Measurements from ENCODE around the gene SRXN1.
"Not testable (repeated sequence)": the region's sequence is repeated elsewhere in the genome, so short reads cannot be mapped to it uniquely, and the experiment has no call there.

The SRXN1 gene
- 0 to 0.52 (median 0.19) reads per million in 3 donors for total RNA-seq

GRCh38 chr20:653110-653589, at the start of gene SRXN1:
Gene SRXN1 (minus strand): TSS chr20:653200. CDS start chr20:653185, 15 bp downstream.
- H3K4me1 ChIP-seq (ENCODE audit: control insufficient read depth, insufficient read depth, low read length, poor library complexity, severe bottlenecking), result peaks cover 20% of the 10 kb centered on the region
- peak within 1 kb of the TSS; percentile 52 for H3K27ac ChIP-seq (ENCODE audit: insufficient read depth, low read length, poor library complexity, severe bottlenecking)
- peak within 1 kb of the TSS; percentile 68 for H3K4me3 ChIP-seq (ENCODE audit: insufficient read depth, low read depth, low read length, poor library complexity, severe bottlenecking)
- no peaks in the 10 kb centered on the region for H3K27me3 ChIP-seq (replicated peaks; ENCODE audit: control insufficient read depth, insufficient read depth, low read length, poor library complexity, severe bottlenecking)
- no peaks in the 10 kb centered on the region for H3K9me3 ChIP-seq (ENCODE audit: control insufficient read depth, low read length)
- DNase-seq, result peak; percentile 63 to 70 (median 65)
- peaks cover 4% of the 10 kb centered on the region for H3K36me3 ChIP-seq (ENCODE audit: control insufficient read depth, insufficient read depth, low read length)

- no peak overlapping the region for H3K27ac ChIP-seq (ENCODE audit: insufficient read depth, low read length, poor library complexity, severe bottlenecking)
- no peaks in the 10 kb centered on the region for H3K36me3 ChIP-seq (ENCODE audit: control insufficient read depth, insufficient read depth, low read length)
- H3K4me3 ChIP-seq (ENCODE audit: insufficient read depth, low read depth, low read length, poor library complexity, severe bottlenecking), result no peak overlapping the region
- no peaks in the 10 kb centered on the region for H3K27me3 ChIP-seq (replicated peaks; ENCODE audit: control insufficient read depth, insufficient read depth, low read length, poor library complexity, severe bottlenecking)
- no peak for DNase-seq
- no peaks in the 10 kb centered on the region for H3K4me1 ChIP-seq (ENCODE audit: control insufficient read depth, insufficient read depth, low read length, poor library complexity, severe bottlenecking)
- H3K9me3 ChIP-seq (ENCODE audit: control insufficient read depth, low read length), result no peaks in the 10 kb centered on the region
Observed at GRCh38 chr20:701401-702129, 48.6 kb upstream of the SRXN1 start.

- H3K36me3 ChIP-seq (ENCODE audit: control insufficient read depth, insufficient read depth, low read length), result no peaks in the 10 kb centered on the region
- no peaks in the 10 kb centered on the region for H3K9me3 ChIP-seq (ENCODE audit: control insufficient read depth, low read length)
- no peaks in the 10 kb centered on the region for H3K27me3 ChIP-seq (replicated peaks; ENCODE audit: control insufficient read depth, insufficient read depth, low read length, poor library complexity, severe bottlenecking)
- no peak overlapping the region for H3K27ac ChIP-seq (ENCODE audit: insufficient read depth, low read length, poor library complexity, severe bottlenecking)
- no peaks in the 10 kb centered on the region for H3K4me1 ChIP-seq (ENCODE audit: control insufficient read depth, insufficient read depth, low read length, poor library complexity, severe bottlenecking)
- no peak for DNase-seq
- H3K4me3 ChIP-seq (ENCODE audit: insufficient read depth, low read depth, low read length, poor library complexity, severe bottlenecking), result no peak overlapping the region
Observed at GRCh38 chr20:699811-700338, 46.9 kb upstream of the SRXN1 start.

GRCh38 chr20:699342-699741, 46.3 kb upstream of the SRXN1 start:
- Histone ChIP-seq H3K4me1 (ENCODE audit: control insufficient read depth, insufficient read depth, low read length, poor library complexity, severe bottlenecking) (no peaks in the 10 kb centered on the region), H3K36me3 (ENCODE audit: control insufficient read depth, insufficient read depth, low read length) (no peaks in the 10 kb centered on the region), H3K9me3 (ENCODE audit: control insufficient read depth, low read length) (no peaks in the 10 kb centered on the region), H3K4me3 (ENCODE audit: insufficient read depth, low read depth, low read length, poor library complexity, severe bottlenecking) (no peak overlapping the region), H3K27ac (ENCODE audit: insufficient read depth, low read length, poor library complexity, severe bottlenecking) (no peak overlapping the region), H3K27me3 (replicated peaks; ENCODE audit: control insufficient read depth, insufficient read depth, low read length, poor library complexity, severe bottlenecking) (no peaks in the 10 kb centered on the region)
- no peak for DNase-seq

- no peak for DNase-seq
- Histone ChIP-seq H3K4me3 (ENCODE audit: insufficient read depth, low read depth, low read length, poor library complexity, severe bottlenecking) (no peak overlapping the region), H3K36me3 (ENCODE audit: control insufficient read depth, insufficient read depth, low read length) (no peaks in the 10 kb centered on the region), H3K27me3 (replicated peaks; ENCODE audit: control insufficient read depth, insufficient read depth, low read length, poor library complexity, severe bottlenecking) (no peaks in the 10 kb centered on the region), H3K27ac (ENCODE audit: insufficient read depth, low read length, poor library complexity, severe bottlenecking) (no peak overlapping the region), H3K4me1 (ENCODE audit: control insufficient read depth, insufficient read depth, low read length, poor library complexity, severe bottlenecking) (no peaks in the 10 kb centered on the region), H3K9me3 (ENCODE audit: control insufficient read depth, low read length) (no peaks in the 10 kb centered on the region)
Observed at GRCh38 chr20:698276-698675, 45.3 kb upstream of the SRXN1 start.

GRCh38 chr20:697826-698225, 44.8 kb upstream of the SRXN1 start:
- Histone ChIP-seq H3K9me3 (ENCODE audit: control insufficient read depth, low read length) (no peaks in the 10 kb centered on the region), H3K27me3 (replicated peaks; ENCODE audit: control insufficient read depth, insufficient read depth, low read length, poor library complexity, severe bottlenecking) (no peaks in the 10 kb centered on the region)

GRCh38 chr20:695165-695866, 42.3 kb upstream of the SRXN1 start:
- no peak for DNase-seq
- Histone ChIP-seq H3K9me3 (ENCODE audit: control insufficient read depth, low read length) (no peaks in the 10 kb centered on the region), H3K4me1 (ENCODE audit: control insufficient read depth, insufficient read depth, low read length, poor library complexity, severe bottlenecking) (no peaks in the 10 kb centered on the region), H3K4me3 (ENCODE audit: insufficient read depth, low read depth, low read length, poor library complexity, severe bottlenecking) (no peak overlapping the region), H3K27ac (ENCODE audit: insufficient read depth, low read length, poor library complexity, severe bottlenecking) (no peak overlapping the region), H3K27me3 (replicated peaks; ENCODE audit: control insufficient read depth, insufficient read depth, low read length, poor library complexity, severe bottlenecking) (no peaks in the 10 kb centered on the region), H3K36me3 (ENCODE audit: control insufficient read depth, insufficient read depth, low read length) (no peaks in the 10 kb centered on the region)

More at GRCh38 chr20:697826-698225, 44.8 kb upstream of the SRXN1 start:
- Histone ChIP-seq H3K4me1 (ENCODE audit: control insufficient read depth, insufficient read depth, low read length, poor library complexity, severe bottlenecking) (no peaks in the 10 kb centered on the region), H3K27ac (ENCODE audit: insufficient read depth, low read length, poor library complexity, severe bottlenecking) (no peak overlapping the region), H3K36me3 (ENCODE audit: control insufficient read depth, insufficient read depth, low read length) (no peaks in the 10 kb centered on the region), H3K4me3 (ENCODE audit: insufficient read depth, low read depth, low read length, poor library complexity, severe bottlenecking) (no peak overlapping the region)
- DNase-seq, result no peak

- H3K9me3 ChIP-seq (ENCODE audit: control insufficient read depth, low read length), result no peaks in the 10 kb centered on the region
- H3K27me3 ChIP-seq (replicated peaks; ENCODE audit: control insufficient read depth, insufficient read depth, low read length, poor library complexity, severe bottlenecking), result no peaks in the 10 kb centered on the region
- H3K4me1 ChIP-seq (ENCODE audit: control insufficient read depth, insufficient read depth, low read length, poor library complexity, severe bottlenecking), result no peaks in the 10 kb centered on the region
- H3K36me3 ChIP-seq (ENCODE audit: control insufficient read depth, insufficient read depth, low read length), result no peaks in the 10 kb centered on the region
- H3K27ac ChIP-seq (ENCODE audit: insufficient read depth, low read length, poor library complexity, severe bottlenecking), result no peak overlapping the region
- DNase-seq, result no peak
- no peak overlapping the region for H3K4me3 ChIP-seq (ENCODE audit: insufficient read depth, low read depth, low read length, poor library complexity, severe bottlenecking)
Observed at GRCh38 chr20:694496-694895, 41.5 kb upstream of the SRXN1 start.

- H3K27me3 ChIP-seq (replicated peaks; ENCODE audit: control insufficient read depth, insufficient read depth, low read length, poor library complexity, severe bottlenecking); H3K9me3 ChIP-seq (ENCODE audit: control insufficient read depth, low read length); H3K4me1 ChIP-seq (ENCODE audit: control insufficient read depth, insufficient read depth, low read length, poor library complexity, severe bottlenecking); H3K36me3 ChIP-seq (ENCODE audit: control insufficient read depth, insufficient read depth, low read length); H3K27ac ChIP-seq (ENCODE audit: insufficient read depth, low read length, poor library complexity, severe bottlenecking); DNase-seq; H3K4me3 ChIP-seq (ENCODE audit: insufficient read depth, low read depth, low read length, poor library complexity, severe bottlenecking): not testable (repeated sequence)
Observed at GRCh38 chr20:693786-694185, 40.8 kb upstream of the SRXN1 start.

GRCh38 chr20:692044-692443, 39.0 kb upstream of the SRXN1 start:
- H3K36me3 ChIP-seq (ENCODE audit: control insufficient read depth, insufficient read depth, low read length), result no peaks in the 10 kb centered on the region
- no peak for DNase-seq
- no peaks in the 10 kb centered on the region for H3K4me1 ChIP-seq (ENCODE audit: control insufficient read depth, insufficient read depth, low read length, poor library complexity, severe bottlenecking)
- H3K27me3 ChIP-seq (replicated peaks; ENCODE audit: control insufficient read depth, insufficient read depth, low read length, poor library complexity, severe bottlenecking), result no peaks in the 10 kb centered on the region
- H3K27ac ChIP-seq (ENCODE audit: insufficient read depth, low read length, poor library complexity, severe bottlenecking), result no peak overlapping the region
- H3K4me3 ChIP-seq (ENCODE audit: insufficient read depth, low read depth, low read length, poor library complexity, severe bottlenecking), result no peak overlapping the region
- H3K9me3 ChIP-seq (ENCODE audit: control insufficient read depth, low read length), result no peaks in the 10 kb centered on the region
